ENCODE measurements around the gene MLIP.

DNA sequence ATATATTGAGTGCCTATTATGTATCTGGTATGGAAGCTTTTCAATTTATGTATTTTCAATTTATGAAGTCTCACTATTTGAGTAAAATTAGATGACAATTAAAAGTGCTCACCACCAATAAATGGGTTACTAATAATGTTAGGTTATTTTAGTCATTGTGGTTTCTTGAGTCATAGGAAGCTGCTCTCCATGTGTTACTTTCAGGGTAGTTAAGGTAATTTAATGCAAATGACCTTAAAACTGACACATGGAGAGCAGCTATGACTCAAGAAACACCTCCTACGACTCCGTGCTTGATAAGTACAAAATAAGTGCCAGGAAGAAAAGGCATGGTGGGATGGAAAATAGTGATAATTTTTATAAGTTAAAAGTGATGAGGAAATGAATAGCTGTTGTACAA is 180.5 kb downstream of the MLIP start:
- no peak for TF ChIP-seq POLR2AphosphoS5 (IDR thresholded peaks at IDR 0.05)
- TF ChIP-seq POLR2A (IDR thresholded peaks at IDR 0.05), result no peak
- no peak for TF ChIP-seq CTCF (IDR thresholded peaks at IDR 0.05)
- TF ChIP-seq EP300 (IDR thresholded peaks at IDR 0.05; ENCODE audit: low read depth), result no peak
